Measurements from ENCODE around the gene DDX55. TPM values are rescaled to one million over a fixed set of nuclear protein-coding genes. Genes with fewer than 3 reads are reported as not detected.

Gene DDX55
- total and polyA plus RNA-seq, 2 of the 13 experiments (the other 11 are each of a cell fraction or from before 2014, with no cell fraction given) = 22.2 to 37.0 TPM

DNA sequence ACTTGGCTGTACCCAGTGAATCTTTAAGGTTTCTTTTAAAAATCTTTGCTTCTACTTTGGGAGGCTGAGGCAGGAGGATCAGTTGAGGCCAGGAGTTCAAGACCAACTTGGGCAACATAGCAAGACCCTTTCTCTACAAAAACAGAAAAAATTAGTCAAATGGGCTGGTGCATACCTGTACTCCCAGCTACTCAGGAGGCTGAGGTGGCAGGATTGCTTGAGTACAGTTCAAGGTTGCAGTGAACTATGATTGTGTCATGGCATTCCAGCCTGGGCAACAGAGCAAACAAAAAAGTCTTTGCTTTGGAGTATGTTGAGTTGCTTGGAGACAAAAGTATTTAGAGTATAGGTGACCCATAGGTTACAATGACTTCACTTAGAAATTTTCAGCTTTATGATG is 6.2 kb upstream of the DDX55 start (continued):
- TF ChIP-seq ESRRA (CRISPR knock-in tag; IDR thresholded peaks at IDR 0.05; ENCODE audit: low read depth) (no peak), PRPF4 (IDR thresholded peaks at IDR 0.05; ENCODE audit: low read depth, low read length, poor library complexity, severe bottlenecking) (no peak), ZNF788 (CRISPR knock-in tag; IDR thresholded peaks at IDR 0.05; ENCODE audit: borderline replicate concordance) (no peak), NCOA5 (CRISPR knock-in tag; IDR thresholded peaks at IDR 0.05) (no peak), SOX6 (IDR thresholded peaks at IDR 0.05) (no peak), SOX6 (CRISPR knock-in tag; IDR thresholded peaks at IDR 0.05) (peak; percentile 80), SCMH1 (CRISPR knock-in tag; IDR thresholded peaks at IDR 0.05; ENCODE audit: borderline replicate concordance) (no peak), ZMYM4 (CRISPR knock-in tag; IDR thresholded peaks at IDR 0.05) (no peak), MTF2 (CRISPR knock-in tag; IDR thresholded peaks at IDR 0.05; ENCODE audit: borderline replicate concordance) (no peak), HDAC1 (CRISPR knock-in tag; IDR thresholded peaks at IDR 0.05) (peak; percentile 61), STAG1 (CRISPR knock-in tag; IDR thresholded peaks at IDR 0.05) (no peak), ZNF816 (CRISPR knock-in tag; IDR thresholded peaks at IDR 0.05; ENCODE audit: borderline replicate concordance) (no peak), NR2F1 (CRISPR knock-in tag; IDR thresholded peaks at IDR 0.05) (peak; percentile 63 to 92), SIX1 (CRISPR knock-in tag; IDR thresholded peaks at IDR 0.05; ENCODE audit: borderline replicate concordance) (no peak)
- TF ChIP-seq, protein P1, sequence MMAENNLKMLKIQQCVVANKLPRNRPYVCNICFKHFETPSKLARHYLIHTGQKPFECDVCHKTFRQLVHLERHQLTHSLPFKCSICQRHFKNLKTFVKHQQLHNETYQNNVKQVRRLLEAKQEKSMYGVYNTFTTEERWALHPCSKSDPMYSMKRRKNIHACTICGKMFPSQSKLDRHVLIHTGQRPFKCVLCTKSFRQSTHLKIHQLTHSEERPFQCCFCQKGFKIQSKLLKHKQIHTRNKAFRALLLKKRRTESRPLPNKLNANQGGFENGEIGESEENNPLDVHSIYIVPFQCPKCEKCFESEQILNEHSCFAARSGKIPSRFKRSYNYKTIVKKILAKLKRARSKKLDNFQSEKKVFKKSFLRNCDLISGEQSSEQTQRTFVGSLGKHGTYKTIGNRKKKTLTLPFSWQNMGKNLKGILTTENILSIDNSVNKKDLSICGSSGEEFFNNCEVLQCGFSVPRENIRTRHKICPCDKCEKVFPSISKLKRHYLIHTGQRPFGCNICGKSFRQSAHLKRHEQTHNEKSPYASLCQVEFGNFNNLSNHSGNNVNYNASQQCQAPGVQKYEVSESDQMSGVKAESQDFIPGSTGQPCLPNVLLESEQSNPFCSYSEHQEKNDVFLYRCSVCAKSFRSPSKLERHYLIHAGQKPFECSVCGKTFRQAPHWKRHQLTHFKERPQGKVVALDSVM (CRISPR knock-in tag; IDR thresholded peaks at IDR 0.05) = peak; percentile 96
- TF ChIP-seq, protein P2, sequence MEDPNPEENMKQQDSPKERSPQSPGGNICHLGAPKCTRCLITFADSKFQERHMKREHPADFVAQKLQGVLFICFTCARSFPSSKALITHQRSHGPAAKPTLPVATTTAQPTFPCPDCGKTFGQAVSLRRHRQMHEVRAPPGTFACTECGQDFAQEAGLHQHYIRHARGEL (CRISPR knock-in tag; IDR thresholded peaks at IDR 0.05) = no peak
- TF ChIP-seq, protein P3, sequence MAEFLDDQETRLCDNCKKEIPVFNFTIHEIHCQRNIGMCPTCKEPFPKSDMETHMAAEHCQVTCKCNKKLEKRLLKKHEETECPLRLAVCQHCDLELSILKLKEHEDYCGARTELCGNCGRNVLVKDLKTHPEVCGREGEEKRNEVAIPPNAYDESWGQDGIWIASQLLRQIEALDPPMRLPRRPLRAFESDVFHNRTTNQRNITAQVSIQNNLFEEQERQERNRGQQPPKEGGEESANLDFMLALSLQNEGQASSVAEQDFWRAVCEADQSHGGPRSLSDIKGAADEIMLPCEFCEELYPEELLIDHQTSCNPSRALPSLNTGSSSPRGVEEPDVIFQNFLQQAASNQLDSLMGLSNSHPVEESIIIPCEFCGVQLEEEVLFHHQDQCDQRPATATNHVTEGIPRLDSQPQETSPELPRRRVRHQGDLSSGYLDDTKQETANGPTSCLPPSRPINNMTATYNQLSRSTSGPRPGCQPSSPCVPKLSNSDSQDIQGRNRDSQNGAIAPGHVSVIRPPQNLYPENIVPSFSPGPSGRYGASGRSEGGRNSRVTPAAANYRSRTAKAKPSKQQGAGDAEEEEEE (CRISPR knock-in tag; IDR thresholded peaks at IDR 0.05; ENCODE audit: borderline replicate concordance) = no peak
- TF ChIP-seq, protein P4, sequence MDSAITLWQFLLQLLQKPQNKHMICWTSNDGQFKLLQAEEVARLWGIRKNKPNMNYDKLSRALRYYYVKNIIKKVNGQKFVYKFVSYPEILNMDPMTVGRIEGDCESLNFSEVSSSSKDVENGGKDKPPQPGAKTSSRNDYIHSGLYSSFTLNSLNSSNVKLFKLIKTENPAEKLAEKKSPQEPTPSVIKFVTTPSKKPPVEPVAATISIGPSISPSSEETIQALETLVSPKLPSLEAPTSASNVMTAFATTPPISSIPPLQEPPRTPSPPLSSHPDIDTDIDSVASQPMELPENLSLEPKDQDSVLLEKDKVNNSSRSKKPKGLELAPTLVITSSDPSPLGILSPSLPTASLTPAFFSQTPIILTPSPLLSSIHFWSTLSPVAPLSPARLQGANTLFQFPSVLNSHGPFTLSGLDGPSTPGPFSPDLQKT (CRISPR knock-in tag; IDR thresholded peaks at IDR 0.05; ENCODE audit: borderline replicate concordance) = no peak
- TF ChIP-seq, protein P5, sequence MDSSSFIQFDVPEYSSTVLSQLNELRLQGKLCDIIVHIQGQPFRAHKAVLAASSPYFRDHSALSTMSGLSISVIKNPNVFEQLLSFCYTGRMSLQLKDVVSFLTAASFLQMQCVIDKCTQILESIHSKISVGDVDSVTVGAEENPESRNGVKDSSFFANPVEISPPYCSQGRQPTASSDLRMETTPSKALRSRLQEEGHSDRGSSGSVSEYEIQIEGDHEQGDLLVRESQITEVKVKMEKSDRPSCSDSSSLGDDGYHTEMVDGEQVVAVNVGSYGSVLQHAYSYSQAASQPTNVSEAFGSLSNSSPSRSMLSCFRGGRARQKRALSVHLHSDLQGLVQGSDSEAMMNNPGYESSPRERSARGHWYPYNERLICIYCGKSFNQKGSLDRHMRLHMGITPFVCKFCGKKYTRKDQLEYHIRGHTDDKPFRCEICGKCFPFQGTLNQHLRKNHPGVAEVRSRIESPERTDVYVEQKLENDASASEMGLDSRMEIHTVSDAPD (CRISPR knock-in tag; IDR thresholded peaks at IDR 0.05) = no peak

Measured in HepG2 (cell line).